NCI-H510A treated with DMSO at 0.1 percent for 48 hours (cell line): ENCODE data around the gene AMMECR1.
A peak's percentile ranks its signal among the peaks of the same experiment; 100 is the strongest.

Experiments
- DNase-seq: peaks from one replicate; lab custom pipeline; 2025; lab: John Stamatoyannopoulos, UW

The AMMECR1 gene

DNA sequence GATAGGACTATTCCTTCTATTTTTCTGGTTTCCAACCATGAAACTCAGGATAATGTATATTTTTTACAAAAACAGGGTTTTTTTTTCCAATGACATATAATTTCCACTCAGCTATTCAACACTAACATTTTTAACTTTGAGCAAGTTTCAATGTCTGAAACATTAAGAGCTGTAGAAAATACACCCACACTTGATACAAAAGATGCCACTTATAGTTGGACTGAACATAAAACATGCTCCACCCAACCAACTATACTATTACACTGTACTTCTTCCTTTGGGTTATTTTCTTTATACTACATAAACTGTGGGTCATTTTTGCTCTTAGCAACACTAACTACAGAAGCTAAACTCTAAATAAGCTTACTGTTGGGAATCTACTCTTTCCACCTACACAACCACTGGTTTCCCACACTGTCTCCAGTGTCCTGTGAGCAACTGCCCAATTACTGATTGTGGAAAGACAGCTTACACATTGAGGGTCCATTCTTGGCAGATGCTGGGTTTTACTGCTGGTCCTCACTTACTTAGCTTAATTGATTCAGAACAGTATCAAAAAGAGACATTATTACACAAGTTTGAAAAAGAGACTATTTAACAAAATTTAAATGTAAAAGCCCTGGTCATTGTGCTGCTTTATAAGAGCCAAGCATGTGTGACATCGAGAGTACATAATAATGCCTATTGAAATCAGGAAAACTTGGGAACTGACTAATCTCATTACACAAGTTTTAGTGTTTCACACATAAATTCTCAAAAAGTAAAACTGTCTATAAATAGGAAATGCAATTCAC lies 6.3 kb downstream of the AMMECR1 start:
- DNase-seq: no peak

DNA sequence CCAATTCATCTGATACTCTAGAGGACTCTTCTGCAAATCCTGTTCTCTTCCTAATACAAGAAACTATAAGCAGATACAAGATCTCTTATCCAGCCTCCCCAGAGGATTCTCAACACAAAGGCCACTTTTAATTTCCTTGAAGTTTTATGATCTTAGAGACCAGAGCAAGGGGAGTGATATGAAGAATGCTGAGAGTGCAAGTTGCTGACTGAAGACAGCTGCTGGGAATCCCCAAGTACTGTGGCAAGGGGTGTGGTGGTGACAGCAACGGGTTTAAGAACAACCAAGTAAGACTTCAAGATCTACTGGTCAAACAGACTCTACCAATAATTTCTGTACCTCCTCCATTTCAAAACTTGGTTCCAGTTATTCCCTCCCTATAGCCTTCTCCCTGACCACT lies 7.0 kb downstream of the AMMECR1 start:
- DNase-seq: no peak

DNA sequence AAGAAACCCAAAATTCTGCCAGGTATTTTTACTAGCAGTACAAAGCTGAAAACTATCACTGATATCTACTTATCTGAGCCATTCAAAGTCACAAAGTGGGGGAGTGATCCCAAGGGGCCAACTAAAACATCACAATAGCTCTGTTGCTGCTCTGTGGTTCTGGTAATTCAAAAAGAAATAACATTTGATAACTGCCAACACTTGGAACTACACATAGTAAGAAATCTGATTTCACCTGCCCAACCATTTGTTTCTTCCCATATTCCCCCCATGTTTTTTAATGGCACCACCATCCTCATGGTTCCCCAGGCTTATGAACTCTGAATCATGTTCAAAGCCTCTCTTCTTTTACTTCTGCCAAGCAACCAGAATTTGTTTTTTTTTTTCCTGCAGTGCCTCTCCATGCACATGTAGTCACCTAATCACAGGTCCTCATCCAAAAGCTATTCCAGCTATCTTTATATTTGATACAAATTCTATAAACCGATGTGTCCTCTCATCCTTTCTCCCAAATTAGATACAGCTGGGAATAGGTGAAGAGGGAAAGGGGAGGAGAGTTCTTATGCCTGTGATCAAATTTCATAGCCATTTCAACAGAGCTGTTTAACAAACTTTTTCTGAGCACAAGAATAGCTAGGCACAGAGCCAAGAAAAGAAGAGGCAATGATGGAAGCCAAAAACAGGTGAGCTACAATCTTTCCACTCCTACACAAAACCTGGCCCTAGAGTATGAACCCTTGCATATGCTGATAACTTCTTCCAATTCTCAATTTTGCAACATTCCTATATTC lies 7.7 kb downstream of the AMMECR1 start:
- peak; percentile 52 for DNase-seq

DNA sequence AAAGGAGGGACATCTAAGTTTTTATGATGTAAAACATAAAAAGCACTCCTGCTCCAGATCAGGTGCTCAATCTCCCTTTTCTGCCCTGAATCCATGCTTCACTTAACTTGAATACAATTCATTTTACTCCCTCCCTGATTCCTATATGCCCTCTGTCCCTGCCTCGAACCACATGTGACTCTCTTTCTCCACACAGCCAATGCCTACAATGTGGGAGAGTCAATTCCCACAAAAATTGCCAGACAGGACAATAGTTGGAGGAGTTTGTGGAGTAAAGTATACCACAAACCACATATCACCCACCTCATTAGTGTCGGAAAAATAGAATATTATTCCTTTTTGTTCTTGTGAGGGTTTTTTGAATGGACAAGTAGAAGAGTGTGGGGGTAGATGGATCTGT lies 9.7 kb downstream of the AMMECR1 start:
- no peak for DNase-seq

DNA sequence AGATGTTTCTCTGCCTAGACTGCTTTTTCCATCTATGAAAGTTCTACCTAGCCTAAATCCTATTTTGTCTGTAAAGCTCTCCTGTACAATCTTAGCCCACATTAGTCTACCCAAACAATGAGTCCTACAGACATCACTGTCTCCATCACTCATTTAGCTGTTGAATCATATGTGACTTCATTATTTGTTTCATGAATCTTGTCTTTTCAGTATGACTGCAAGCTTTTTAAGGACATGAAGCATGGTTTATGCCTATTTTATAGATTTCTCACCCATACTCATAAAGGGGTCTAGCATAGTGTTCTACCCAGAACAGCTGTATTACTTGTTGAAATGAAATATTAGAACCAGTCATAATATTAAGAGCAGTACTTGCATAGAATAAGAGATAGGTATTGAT lies 13.0 kb downstream of the AMMECR1 start:
- no peak for DNase-seq

DNA sequence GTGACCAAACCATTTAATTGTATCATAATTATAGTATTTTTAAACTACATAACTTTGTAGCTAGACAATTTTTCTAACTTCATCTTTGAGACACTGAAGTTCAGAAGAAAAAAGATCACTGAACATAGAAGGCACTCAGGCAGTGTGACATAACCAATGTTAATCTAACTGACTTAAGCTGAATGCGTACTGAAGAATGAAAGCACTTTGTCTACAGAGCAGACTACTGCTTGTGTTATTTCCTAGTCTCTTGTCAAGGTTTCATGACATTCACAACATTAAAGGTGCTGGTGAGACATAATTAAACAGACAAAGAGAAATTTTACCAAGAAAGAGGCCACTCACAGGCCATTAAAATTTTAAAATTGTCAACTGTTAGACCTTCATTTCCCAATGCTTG lies 13.5 kb downstream of the AMMECR1 start:
- DNase-seq: no peak

DNA sequence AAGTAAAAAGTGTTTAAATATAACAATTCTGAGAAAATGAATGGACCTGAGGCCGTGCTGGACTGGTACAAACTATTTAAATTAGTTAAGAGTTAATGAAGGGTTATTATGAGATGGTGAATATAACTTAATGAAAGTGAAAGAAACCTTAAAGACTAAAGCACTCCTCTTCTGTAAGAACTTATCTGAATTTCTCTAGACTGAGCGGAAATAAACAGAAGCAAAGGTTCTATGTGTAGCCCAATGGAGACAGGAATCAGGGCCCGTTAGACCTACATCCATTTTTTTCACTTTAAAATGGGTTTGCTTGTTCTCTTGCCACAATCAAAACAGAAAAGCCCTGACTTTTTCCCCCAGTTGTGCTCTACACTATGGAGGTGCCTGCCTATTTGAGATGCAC lies 14.9 kb downstream of the AMMECR1 start:
- no peak for DNase-seq

DNA sequence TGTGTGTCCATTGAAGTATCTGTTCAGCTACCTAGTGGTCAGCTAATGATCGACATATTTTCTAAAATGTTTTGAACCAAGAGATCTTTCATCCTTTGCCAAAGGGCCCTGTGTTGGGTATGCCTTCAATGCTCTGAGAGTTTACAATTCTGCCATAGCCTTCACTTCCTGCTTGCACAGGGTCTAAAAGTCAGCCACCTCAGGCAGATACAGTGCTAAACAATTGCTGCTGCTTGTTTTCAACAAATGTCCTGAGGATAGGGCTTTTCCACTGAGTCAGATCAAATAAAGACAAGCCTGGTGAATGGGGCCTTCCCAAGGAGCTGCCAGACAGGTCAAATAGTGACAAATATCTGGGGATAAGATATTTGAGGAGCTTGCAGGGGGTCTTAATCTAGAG lies 16.7 kb downstream of the AMMECR1 start:
- DNase-seq: no peak

DNA sequence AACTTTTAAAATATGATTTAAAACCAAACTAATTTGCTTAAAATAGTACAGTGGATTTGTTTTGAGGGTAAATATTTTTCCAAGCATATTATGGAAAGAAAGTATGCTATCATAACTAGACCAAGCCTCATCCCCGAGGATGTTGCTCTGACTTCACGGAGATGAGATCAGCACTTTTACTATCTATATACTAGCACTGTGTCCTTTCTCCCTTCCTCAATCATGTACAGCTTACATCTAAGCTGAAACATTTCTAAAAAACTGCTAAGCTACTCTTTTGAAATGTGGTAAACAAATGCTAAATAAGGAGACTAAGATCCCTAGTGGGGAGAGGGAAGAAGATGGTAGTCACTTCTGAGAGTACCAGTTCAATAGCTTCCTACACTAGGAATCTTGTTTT lies 23.8 kb downstream of the AMMECR1 start:
- no peak for DNase-seq

DNA sequence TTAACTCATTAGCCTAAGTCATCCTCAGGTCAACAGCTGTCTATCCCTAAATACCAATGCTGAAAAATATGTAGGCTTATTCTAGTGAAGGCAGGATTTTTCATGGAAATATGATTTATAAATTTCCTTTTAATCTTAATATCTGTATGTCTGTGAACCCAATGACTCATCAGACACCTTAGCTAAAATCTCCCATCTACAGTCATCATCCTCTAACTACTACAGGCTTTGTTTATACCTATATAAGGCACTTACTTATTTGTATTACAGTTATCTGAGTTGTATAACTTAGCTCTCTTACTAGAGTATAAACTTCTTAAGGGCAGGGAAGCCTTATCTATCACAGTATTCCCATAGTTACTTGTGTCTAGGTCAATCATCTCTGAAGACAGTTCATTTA lies 24.2 kb downstream of the AMMECR1 start:
- no peak for DNase-seq

DNA sequence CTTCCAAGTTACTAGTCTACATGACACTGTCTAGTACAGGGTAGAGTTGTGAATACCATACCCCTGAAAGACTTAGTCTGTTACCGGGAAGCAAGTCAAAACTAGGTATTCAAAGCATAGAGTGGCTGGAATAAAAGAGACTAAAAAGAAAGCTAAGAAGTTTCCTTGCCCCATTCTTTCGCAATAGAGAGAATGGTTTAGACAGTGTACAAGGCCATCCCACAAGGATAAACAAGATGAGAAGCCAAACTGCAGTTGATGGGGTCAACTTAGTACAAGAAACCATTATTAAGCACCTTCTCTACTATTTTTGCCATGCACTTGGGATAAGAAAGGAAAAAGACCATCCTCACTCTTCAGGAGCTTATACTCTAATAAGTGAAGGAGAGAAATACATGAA lies 30.3 kb downstream of the AMMECR1 start:
- no peak for DNase-seq

DNA sequence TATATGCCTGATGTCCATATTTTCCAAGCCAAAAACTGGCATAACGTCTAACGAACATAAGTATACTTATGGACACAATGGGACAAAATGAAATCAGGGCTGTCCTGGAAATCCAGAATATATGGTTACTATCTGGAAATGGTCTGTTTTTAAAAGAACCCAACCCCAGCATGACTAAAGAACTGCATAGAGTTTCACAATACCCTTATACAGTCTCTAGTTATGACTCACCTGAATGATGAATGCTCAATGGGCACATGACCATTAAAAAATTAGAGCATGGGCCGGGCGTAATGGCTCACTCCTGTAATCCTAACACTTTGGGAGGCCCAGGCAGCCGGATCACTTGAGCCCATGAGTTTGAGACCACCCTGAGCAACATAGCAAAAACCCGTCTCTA lies 31.8 kb downstream of the AMMECR1 start:
- no peak for DNase-seq

DNA sequence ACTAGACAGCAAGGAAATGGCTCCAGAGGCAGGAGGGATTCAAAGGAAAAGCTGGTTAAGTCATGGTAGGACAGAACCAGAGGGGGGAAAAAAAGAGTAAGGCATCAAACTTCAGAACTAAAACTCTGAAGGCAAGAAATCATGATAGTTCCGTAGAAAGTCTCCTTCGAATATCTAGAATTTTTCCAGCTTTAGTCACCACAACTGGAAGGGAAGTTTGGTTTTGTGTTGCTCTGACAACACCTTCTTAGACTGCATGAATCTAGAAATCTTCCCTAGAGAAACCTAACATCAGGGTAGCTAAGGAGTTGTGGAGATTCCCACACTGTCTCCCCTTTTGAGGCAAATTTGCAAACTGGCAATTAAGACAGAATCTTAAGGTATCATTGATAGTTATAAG lies 33.7 kb downstream of the AMMECR1 start:
- no peak for DNase-seq

DNA sequence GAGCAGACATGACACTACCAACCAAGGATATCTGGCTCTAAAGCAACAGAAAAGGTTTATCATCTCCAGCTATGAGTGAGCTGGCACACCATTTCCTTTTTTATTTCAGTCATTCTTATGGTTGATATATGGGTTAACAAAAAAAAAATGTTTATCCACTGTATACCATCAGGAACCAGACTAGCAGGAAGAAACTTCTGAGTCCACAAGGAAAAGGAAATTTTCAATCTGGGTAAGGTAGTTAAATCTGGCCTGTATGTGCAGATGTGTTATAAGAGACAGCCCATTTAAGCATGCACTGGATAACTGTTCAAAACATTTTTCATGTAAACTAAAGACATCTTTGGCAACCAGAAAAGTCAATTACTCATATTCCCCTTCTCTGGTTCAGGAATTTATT lies 35.0 kb downstream of the AMMECR1 start:
- DNase-seq: no peak

DNA sequence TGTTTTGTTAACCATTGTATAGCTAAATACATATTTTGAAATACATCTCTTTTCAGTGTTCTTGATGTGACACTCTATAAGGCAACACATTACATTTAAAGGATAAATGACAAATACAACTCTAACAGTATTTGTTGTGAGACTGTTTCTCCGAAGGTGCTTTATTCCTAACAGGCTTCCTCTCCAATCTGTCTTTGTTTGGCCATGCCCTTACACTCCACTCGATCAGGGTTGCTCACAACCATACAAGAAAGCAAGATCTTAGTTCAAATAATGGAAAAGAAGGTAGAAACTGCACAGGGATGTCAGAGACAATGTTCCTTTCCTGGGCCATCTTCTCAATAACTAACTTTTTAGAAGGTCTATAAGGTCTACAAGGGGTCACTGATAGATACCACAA lies 36.5 kb downstream of the AMMECR1 start:
- DNase-seq: no peak

DNA sequence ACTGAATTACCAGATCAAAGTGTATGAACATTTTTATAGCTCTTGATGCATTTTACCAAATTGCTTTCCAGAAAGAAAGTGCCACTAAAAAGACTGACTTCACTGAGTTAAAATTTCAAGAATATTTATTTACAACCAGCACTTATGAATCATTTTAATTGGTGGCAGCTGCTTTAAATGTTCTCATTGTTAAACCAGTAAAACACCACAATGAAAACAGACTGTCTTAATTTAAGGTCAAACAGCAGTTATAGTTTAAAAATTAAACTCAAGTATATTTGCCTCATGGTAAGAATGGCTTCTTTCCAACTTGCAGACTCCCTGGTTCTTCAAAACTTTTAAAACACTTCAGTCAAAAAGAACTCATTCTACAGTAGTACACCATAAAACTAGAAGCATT lies 36.9 kb downstream of the AMMECR1 start:
- no peak for DNase-seq

DNA sequence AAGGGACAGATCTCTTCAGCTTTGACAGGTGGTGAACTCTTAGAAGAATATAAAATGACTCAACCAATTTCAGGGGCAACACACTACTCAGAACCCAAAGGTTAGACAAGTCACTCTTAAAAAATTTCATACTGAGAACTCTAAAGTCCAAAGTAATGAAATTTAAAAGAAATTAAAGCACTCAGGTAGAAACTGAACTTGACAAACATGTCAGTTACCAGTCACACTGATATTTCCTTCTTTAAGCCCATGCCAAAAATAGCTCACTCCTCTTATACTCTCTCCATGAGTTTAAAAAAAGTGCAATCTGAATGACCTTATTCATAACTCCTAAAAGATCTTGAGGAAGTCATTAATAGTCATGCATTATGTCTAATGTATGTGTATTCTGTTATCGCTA lies 40.3 kb downstream of the AMMECR1 start:
- DNase-seq: no peak

DNA sequence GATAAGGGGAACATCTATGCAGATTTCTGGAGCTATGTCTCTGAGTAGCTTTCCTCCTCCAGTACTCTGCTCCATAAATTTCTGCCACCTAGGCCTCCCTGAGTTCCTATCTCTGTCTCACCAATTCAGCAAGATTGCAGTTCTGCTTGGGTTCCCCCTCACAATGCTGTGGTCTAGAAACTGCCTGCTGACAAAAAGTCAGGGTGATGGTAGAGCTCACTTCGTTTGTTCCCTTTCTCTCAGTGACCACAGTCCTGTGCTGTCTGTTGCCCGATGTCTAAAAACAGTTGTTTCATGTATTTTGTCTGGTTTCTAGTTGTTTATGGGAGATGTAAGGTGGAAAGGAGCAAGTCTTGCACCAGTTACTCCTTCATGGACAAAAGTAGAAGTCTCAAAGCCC lies 41.1 kb downstream of the AMMECR1 start:
- no peak for DNase-seq

DNA sequence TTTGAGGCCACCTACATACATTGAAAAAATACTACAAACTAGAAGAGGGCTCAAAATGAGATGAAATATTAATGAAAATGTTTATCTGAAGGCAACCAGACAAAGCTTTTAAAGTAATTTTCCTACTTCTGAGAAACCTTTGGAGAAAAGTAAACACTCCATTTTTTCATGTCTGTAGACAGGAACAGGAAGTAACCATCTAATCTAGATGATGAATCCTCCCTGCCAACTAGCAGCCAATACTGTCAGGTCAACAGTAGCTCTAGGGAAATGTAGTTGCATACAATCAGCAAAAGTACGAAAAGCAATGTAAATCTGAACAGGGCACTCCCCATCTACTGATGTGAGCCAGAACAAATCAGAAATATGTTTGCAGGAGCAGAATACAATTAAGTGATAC lies 49.0 kb downstream of the AMMECR1 start:
- DNase-seq: no peak

DNA sequence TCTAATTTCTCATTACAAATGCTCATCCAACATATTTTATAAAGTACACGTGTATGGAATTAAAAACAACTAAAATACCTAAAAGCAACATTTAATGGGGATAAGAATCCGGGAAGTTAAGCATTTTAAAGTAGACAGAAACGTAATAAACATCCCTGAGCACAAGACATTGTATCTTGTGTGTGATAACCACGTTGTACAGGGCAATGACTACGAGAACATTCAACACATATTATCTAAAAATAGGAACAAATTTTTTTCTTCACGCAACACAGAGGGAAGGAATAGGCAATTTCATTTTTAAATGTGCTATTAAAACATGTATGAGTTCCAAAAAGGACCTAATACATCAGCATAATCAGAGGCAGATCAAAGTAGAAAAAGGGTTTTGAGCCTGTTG lies 49.5 kb downstream of the AMMECR1 start:
- no peak for DNase-seq

DNA sequence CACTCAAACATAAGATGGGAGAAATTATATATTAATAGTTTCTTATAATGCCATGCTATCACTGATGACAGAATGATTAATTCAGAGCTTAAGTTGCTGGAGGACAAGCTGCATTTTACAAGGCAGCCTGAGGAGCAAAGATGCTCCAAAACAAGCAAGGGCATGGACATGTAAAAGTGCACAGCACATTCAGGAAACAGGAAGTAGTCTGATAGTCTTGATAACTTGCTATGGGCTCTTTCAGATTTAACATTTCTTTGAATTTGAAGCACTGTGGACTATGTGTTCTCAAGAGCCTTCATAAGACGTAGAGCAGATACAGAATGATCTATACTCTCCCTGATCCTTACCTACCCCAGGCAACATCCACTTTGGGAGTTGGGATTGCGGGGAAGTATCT lies 50.0 kb downstream of the AMMECR1 start:
- DNase-seq: no peak

DNA sequence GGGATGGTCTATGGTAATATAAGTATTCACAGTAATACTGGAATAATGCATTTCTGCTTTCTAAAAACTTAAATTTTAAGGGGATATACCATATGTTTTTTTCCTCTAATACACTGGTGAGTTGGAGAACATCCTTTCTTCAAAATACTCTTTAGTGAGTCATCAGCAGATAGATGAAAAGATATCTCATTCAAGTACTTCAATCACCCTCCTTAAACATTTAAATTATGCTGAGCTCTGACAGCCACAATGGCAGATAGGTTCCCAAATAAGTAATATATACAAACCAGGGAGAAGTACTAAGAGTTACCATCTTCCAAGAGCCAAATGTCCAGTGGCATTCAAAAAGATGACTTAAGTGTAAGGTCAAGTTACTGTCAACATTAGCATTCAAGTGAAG lies 52.2 kb downstream of the AMMECR1 start:
- no peak for DNase-seq

DNA sequence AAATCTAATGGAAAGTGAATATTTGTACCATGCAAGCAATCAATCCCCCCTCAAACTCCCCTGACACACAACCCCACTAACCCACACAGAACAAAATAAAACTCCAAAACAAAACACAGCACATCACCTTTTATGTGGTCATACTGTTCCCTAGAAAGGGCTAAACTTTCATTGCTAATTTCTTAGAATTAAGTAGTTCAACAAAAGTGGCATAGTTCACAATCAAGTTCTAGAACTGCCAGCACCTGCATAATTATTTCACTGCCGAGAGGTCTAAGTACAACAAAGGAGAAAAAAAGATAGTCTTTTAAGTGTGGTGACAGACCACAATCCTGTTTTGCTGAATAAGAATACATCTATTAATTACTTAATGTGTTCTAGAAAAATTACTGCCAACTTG lies 58.8 kb downstream of the AMMECR1 start:
- DNase-seq: no peak

DNA sequence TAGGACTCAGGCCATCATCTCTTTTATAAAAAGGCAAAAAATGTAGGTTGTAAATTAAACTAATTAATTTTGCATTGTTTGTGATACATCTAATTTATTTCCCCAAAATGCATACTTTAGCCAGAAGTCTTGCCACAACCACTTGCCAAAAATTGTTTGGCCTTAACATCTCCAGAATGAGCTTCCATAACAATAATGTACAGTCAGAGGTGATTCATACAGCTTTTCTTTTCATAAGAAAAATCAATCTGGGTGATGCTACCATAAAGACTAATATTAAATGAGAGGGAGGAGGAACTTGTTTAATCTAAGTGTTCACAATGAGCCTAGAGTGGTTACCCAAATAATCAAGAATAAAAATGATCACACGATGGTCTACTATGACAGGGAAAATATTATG lies 59.3 kb downstream of the AMMECR1 start:
- DNase-seq: no peak
